H1 (cell line): ENCODE data around the gene ROBO2. TPM values are rescaled to one million over a fixed set of nuclear protein-coding genes. Genes with fewer than 3 reads are reported as not detected.

Experiments
- CHD1 ChIP-seq: IDR thresholded peaks from 2 replicates; pipeline ENCODE4 v1.6.1; 2012; ENCODE audit warnings: low read depth, low read length, improper control_type of control experiment
- RNF2 ChIP-seq: fragments of 200-900, 300-1000 bp; sonication (generic); IDR thresholded peaks from 2 replicates; pipeline ENCODE4 v1.7.1; 2016; ENCODE audit warnings: borderline replicate concordance, low read depth, mild to moderate bottlenecking, antibody characterized with exemption, low read length; ENCODE audit not compliant: poor library complexity, severe bottlenecking; ENCODE audit errors: missing control alignments
- SIRT6 ChIP-seq: IDR thresholded peaks from one replicate; pipeline ENCODE4 v1.7.1; 2012; ENCODE audit warnings: low read length, inconsistent platforms
- TEAD4 ChIP-seq: IDR thresholded peaks from 2 replicates; pipeline ENCODE4 v1.6.1; 2012; ENCODE audit warnings: low read depth, low read length, inconsistent platforms, mixed read lengths
- polyA plus RNA-seq, 7 experiments: library from polyadenylated mRNA; depleted of rRNA in 3 of 7; stranded (reverse) in 5 of 7; unstranded in 2 of 7; fragments of >200 nt in 5 of 7; fragments of 200-250 nt in 2 of 7; gene quantifications; 1 replicate in 5 of 7; 2 replicates in 1 of 7; 4 replicates in 1 of 7; pipeline versions ENCODE4 v1.2.1 to v1.2.3, GENCODE V29; 2011 to 2013; ENCODE audit warnings: missing spikeins in 2 of 7, mixed read lengths in 2 of 7
- total RNA-seq: library from RNA; stranded (reverse); fragmentation: NEBNext Ultra II Directional; extraction: Animal tissue kit (Norgen Biotek cat#: 25700); gene quantifications from 2 replicates; pipeline ENCODE4 v1.2.1, GENCODE V29; 2021

Gene ROBO2
- total and polyA plus RNA-seq, 2 of the 8 experiments (the other 6 are each of a cell fraction or from before 2014, with no cell fraction given), result 1.5 to 2.9 TPM

DNA sequence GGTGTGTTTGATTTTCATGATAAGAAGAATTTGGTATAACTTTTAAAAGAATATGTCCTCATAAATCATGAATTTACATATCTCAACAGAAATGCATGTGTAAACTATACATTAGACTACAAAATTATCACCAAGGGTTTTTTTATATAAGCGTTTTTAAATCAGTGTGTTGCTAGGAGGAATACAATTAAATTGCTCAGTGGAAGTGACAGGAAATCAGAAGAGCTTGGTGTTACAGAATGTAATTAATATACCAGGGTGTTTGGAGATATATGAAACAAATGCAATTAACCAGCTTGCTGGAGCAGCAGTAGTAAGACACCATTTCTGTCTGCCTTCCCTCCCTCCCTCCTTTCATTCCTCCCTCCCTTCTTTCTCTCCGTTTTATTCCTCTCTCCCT lies 2.4 kb downstream of the ROBO2 start (continued):
- no peak for TF ChIP-seq RNF2
- TF ChIP-seq CHD1, result no peak
- TF ChIP-seq SIRT6, result no peak
- TF ChIP-seq TEAD4, result no peak
